ENCODE data around the gene REXO5. TPM values are rescaled to one million over a fixed set of nuclear protein-coding genes. Genes with fewer than 3 reads are reported as not detected.

REXO5 gene
- total RNA-seq, 1 experiment from 2014 or later: 8.5 TPM

- Mint-ChIP-seq H3K36me3 (no peaks in the 10 kb centered on the region), H3K4me3 (no peak overlapping the region), H3K4me1 (no peaks in the 10 kb centered on the region), H3K9me3 (no peaks in the 10 kb centered on the region), H3K27ac (no peak overlapping the region), H3K27me3 (ENCODE audit: low read depth) (no peaks in the 10 kb centered on the region)
- ATAC-seq (no peak), DNase-seq (ENCODE audit: low spot score) (no peak)
- TF ChIP-seq SOX15 (CRISPR knock-in tag; IDR thresholded peaks at IDR 0.05) (no peak), GRHL2 (CRISPR knock-in tag; IDR thresholded peaks at IDR 0.05; ENCODE audit: insufficient replicate concordance, severe bottlenecking) (no peak)
- POLR2A ChIA-PET: no interaction called here
- CTCF ChIA-PET: no interaction called here
These were observed 24.6 kb upstream of the REXO5 start for GRCh38 chr16:20781697-20782096.

DNA sequence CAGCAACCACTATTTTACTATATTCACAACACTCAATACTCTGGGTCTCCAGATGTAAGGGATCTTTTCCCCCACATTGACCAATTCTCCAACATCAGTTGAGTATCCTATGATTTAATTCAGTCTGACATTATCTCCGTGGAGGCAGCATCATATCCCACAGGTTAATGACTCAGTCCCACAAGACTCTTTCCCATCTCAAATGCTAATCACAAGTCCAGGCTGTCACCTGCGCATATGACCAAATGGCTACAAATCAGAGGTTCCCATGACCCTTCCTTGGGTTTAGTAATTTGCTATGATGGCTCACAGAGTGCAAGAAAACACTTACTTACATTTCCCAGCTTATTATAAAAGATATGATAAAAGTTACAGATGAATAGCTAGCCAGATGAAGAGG, 23.9 kb upstream of the REXO5 start:
- POLR2A ChIA-PET: no interaction called here
- CTCF ChIA-PET: interaction anchor here (0.6 to 1.1 kb wide), 2 partner anchors 8 to 17 kb away, joined by 3 read pairs; no protein-coding TSS in a partner anchor
- Mint-ChIP-seq H3K27ac (no peak overlapping the region), H3K27me3 (ENCODE audit: low read depth) (no peaks in the 10 kb centered on the region), H3K4me1 (no peaks in the 10 kb centered on the region), H3K9me3 (no peaks in the 10 kb centered on the region), H3K4me3 (no peak overlapping the region), H3K36me3 (no peaks in the 10 kb centered on the region)
- ATAC-seq (no peak), DNase-seq (ENCODE audit: low spot score) (no peak)
- TF ChIP-seq PRDM15 (CRISPR knock-in tag; IDR thresholded peaks at IDR 0.05): no peak
- no peak for TF ChIP-seq ELF4 (CRISPR knock-in tag; IDR thresholded peaks at IDR 0.05; ENCODE audit: low read depth)
- no peak for TF ChIP-seq GRHL2 (CRISPR knock-in tag; IDR thresholded peaks at IDR 0.05; ENCODE audit: insufficient replicate concordance, severe bottlenecking)
- TF ChIP-seq, protein P1, sequence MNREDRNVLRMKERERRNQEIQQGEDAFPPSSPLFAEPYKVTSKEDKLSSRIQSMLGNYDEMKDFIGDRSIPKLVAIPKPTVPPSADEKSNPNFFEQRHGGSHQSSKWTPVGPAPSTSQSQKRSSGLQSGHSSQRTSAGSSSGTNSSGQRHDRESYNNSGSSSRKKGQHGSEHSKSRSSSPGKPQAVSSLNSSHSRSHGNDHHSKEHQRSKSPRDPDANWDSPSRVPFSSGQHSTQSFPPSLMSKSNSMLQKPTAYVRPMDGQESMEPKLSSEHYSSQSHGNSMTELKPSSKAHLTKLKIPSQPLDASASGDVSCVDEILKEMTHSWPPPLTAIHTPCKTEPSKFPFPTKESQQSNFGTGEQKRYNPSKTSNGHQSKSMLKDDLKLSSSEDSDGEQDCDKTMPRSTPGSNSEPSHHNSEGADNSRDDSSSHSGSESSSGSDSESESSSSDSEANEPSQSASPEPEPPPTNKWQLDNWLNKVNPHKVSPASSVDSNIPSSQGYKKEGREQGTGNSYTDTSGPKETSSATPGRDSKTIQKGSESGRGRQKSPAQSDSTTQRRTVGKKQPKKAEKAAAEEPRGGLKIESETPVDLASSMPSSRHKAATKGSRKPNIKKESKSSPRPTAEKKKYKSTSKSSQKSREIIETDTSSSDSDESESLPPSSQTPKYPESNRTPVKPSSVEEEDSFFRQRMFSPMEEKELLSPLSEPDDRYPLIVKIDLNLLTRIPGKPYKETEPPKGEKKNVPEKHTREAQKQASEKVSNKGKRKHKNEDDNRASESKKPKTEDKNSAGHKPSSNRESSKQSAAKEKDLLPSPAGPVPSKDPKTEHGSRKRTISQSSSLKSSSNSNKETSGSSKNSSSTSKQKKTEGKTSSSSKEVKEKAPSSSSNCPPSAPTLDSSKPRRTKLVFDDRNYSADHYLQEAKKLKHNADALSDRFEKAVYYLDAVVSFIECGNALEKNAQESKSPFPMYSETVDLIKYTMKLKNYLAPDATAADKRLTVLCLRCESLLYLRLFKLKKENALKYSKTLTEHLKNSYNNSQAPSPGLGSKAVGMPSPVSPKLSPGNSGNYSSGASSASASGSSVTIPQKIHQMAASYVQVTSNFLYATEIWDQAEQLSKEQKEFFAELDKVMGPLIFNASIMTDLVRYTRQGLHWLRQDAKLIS (CRISPR knock-in tag; IDR thresholded peaks at IDR 0.05; ENCODE audit: borderline replicate concordance): no peak
- TF ChIP-seq, protein P2, sequence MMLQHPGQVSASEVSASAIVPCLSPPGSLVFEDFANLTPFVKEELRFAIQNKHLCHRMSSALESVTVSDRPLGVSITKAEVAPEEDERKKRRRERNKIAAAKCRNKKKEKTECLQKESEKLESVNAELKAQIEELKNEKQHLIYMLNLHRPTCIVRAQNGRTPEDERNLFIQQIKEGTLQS (CRISPR knock-in tag; conservative IDR thresholded peaks at IDR 0.05): no peak
- TF ChIP-seq ZNF121 (CRISPR knock-in tag; IDR thresholded peaks at IDR 0.05): no peak
- TF ChIP-seq TEAD1 (CRISPR knock-in tag; IDR thresholded peaks at IDR 0.05): no peak
- TF ChIP-seq CBFB (CRISPR knock-in tag; IDR thresholded peaks at IDR 0.05; ENCODE audit: low read depth): no peak

DNA sequence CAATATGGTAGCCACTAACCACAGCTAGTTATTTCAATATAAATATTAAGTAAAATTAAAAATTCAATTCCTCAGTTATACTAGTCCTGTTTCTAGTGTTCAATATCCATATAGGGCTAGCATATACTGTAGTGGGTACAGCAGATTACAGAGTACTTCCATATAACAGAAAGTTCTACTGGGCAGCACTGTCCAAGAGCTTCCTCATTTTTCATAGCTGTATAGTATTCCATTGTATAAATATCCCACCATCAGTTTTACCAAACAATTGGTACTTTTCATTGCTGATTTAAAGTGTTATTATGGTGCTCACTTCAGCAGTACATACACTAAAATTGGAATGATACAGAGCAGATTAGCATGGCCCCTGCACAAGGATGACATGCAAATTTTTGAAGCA, 22.1 kb upstream of the REXO5 start:
- ChIA-PET POLR2A (no interaction called here), CTCF (interaction anchor here (3.7 kb wide), 1 partner anchor 9 kb away, joined by 11 read pairs; no protein-coding TSS in a partner anchor)
- no peak for ATAC-seq
- TF ChIP-seq, protein P3, sequence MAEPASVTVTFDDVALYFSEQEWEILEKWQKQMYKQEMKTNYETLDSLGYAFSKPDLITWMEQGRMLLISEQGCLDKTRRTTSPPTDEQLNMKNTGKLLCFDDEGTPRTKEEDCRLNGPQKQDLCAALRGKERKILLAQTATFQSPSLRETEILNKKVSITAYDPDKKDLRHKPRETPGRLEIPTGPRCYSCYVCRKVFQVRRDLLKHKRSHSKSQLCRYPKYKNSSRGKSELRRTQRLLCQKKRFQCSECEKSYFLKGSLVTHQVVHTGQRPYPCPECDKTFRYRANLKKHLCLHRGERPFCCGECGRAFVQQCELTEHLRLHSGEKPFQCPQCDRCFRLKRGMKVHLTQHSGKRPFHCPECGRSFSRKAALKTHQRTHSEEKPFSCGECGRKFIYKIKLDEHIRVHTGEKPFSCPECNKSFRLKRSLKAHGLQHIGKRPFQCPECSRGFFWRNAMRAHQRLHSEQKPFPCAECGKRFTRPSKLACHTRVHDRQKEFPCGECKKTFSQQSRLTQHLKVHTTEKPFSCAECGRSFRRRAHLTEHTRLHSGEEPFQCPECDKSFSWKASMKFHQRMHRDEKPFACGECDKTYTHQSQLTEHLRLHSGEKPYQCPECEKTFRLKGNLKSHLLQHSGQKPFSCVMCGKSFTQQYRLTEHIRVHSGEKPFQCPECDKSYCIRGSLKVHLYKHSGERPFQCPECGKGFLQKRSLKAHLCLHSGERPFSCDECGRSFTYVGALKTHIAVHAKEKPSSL (CRISPR knock-in tag; conservative IDR thresholded peaks at IDR 0.05): no peak
- TF ChIP-seq, protein P4, sequence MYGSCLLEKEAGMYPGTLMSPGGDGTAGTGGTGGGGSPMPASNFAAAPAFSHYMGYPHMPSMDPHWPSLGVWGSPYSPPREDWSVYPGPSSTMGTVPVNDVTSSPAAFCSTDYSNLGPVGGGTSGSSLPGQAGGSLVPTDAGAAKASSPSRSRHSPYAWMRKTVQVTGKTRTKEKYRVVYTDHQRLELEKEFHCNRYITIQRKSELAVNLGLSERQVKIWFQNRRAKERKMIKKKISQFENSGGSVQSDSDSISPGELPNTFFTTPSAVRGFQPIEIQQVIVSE (CRISPR knock-in tag; IDR thresholded peaks at IDR 0.05; ENCODE audit: borderline replicate concordance): no peak
- TF ChIP-seq USF2 (CRISPR knock-in tag; IDR thresholded peaks at IDR 0.05): no peak
- no peak for TF ChIP-seq NR1H2 (CRISPR knock-in tag; IDR thresholded peaks at IDR 0.05)
- no peak for TF ChIP-seq CTCF (IDR thresholded peaks at IDR 0.05)
- no peak for TF ChIP-seq ZNF416 (CRISPR knock-in tag; IDR thresholded peaks at IDR 0.05)
- no peak for TF ChIP-seq SOX15 (CRISPR knock-in tag; IDR thresholded peaks at IDR 0.05)
- TF ChIP-seq KAT7 (CRISPR knock-in tag; IDR thresholded peaks at IDR 0.05; ENCODE audit: borderline replicate concordance): no peak
- no peak for TF ChIP-seq PREB (CRISPR knock-in tag; IDR thresholded peaks at IDR 0.05; ENCODE audit: borderline replicate concordance)

More for the DNA sequence above, 22.1 kb upstream of the REXO5 start:
- no peaks in the 10 kb centered on the region for H3K27me3 Mint-ChIP-seq (ENCODE audit: low read depth)
- H3K9me3 Mint-ChIP-seq: no peaks in the 10 kb centered on the region
- H3K27ac Mint-ChIP-seq: no peak overlapping the region
- H3K36me3 Mint-ChIP-seq: no peaks in the 10 kb centered on the region
- no peaks in the 10 kb centered on the region for H3K4me1 Mint-ChIP-seq
- H3K4me3 Mint-ChIP-seq: no peak overlapping the region
- no peak for DNase-seq (ENCODE audit: low spot score)
